ENCODE measurements around the gene AOX1.
"Not testable (repeated sequence)": the region's sequence is repeated elsewhere in the genome, so short reads cannot be mapped to it uniquely, and the experiment has no call there.

The AOX1 gene

GRCh38 chr2:200602584-200602983, 16.8 kb downstream of the AOX1 start:
- no peak for DNase-seq (ENCODE audit: low spot score)

GRCh38 chr2:200603972-200604371, 18.2 kb downstream of the AOX1 start:
- DNase-seq (ENCODE audit: low spot score): no peak

- no peak for DNase-seq (ENCODE audit: low spot score)
Observed at GRCh38 chr2:200604571-200605255, 18.9 kb downstream of the AOX1 start.

GRCh38 chr2:200608341-200609027, 22.7 kb downstream of the AOX1 start:
- DNase-seq (ENCODE audit: low spot score): no peak

- no peak for DNase-seq (ENCODE audit: low spot score)
Observed at GRCh38 chr2:200609028-200609614, 23.3 kb downstream of the AOX1 start.

- not testable (repeated sequence) for DNase-seq (ENCODE audit: low spot score)
Observed at GRCh38 chr2:200610217-200610616, 24.4 kb downstream of the AOX1 start.

GRCh38 chr2:200613692-200614091, 27.9 kb downstream of the AOX1 start:
- DNase-seq (ENCODE audit: low spot score): no peak

GRCh38 chr2:200614249-200614648, 28.4 kb downstream of the AOX1 start:
- DNase-seq (ENCODE audit: low spot score): no peak

- DNase-seq (ENCODE audit: low spot score): no peak
Observed at GRCh38 chr2:200615247-200615646, 29.4 kb downstream of the AOX1 start.

- DNase-seq (ENCODE audit: low spot score): no peak
Observed at GRCh38 chr2:200616193-200616592, 30.4 kb downstream of the AOX1 start.

GRCh38 chr2:200616656-200617055, 30.8 kb downstream of the AOX1 start:
- no peak for DNase-seq (ENCODE audit: low spot score)

- no peak for DNase-seq (ENCODE audit: low spot score)
Observed at GRCh38 chr2:200617156-200618053, 31.6 kb downstream of the AOX1 start.

- no peak for DNase-seq (ENCODE audit: low spot score)
Observed at GRCh38 chr2:200618054-200618419, 32.2 kb downstream of the AOX1 start.

GRCh38 chr2:200618590-200619021, 32.8 kb downstream of the AOX1 start:
- DNase-seq (ENCODE audit: low spot score): no peak

GRCh38 chr2:200619279-200619678, 33.5 kb downstream of the AOX1 start:
- DNase-seq (ENCODE audit: low spot score): no peak

- no peak for DNase-seq (ENCODE audit: low spot score)
Observed at GRCh38 chr2:200620606-200621390, 35.0 kb downstream of the AOX1 start.

GRCh38 chr2:200622106-200622505, 36.3 kb downstream of the AOX1 start:
- no peak for DNase-seq (ENCODE audit: low spot score)

- no peak for DNase-seq (ENCODE audit: low spot score)
Observed at GRCh38 chr2:200624026-200624425, 38.2 kb downstream of the AOX1 start.

GRCh38 chr2:200624658-200625057, 38.8 kb downstream of the AOX1 start:
- DNase-seq (ENCODE audit: low spot score): no peak

- DNase-seq (ENCODE audit: low spot score): no peak
Observed at GRCh38 chr2:200625282-200625681, 39.5 kb downstream of the AOX1 start.

- DNase-seq (ENCODE audit: low spot score): no peak
Observed at GRCh38 chr2:200625958-200626363, 40.1 kb downstream of the AOX1 start.
